ENCODE data around the gene AKR1E2. TPM values are rescaled to one million over a fixed set of nuclear protein-coding genes. Genes with fewer than 3 reads are reported as not detected.

The AKR1E2 gene
- total RNA-seq, 6 experiments from 2014 or later = 0.37 to 3.5 (median 1.6) TPM

DNA sequence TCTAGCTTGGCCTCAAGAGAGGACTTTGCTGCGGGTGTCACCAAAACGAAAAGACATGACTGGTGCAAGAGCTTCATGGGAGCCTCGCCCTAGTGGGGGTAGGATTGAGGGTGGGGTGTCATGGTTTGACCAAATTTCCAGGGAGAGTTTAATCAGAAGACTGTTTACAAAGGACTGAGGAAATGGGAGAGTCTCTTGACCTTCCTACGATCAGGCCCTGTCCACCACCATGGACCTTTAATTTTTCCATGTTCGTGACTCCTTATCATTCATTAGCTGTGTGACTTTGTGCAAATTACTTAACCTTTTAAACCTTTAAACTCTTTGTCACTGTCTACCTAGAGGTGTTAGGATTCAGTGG, 23.0 kb downstream of the AKR1E2 start:
- Histone ChIP-seq H3K4me3 (no peak overlapping the region), H3K27me3 (no peaks in the 10 kb centered on the region)
- WGBS (ENCODE audit: insufficient coverage, low coverage, low lambda C conversion rate, missing lambda C conversion rate) = 73% methylated on average over 5 of the region's 5 CpGs

DNA sequence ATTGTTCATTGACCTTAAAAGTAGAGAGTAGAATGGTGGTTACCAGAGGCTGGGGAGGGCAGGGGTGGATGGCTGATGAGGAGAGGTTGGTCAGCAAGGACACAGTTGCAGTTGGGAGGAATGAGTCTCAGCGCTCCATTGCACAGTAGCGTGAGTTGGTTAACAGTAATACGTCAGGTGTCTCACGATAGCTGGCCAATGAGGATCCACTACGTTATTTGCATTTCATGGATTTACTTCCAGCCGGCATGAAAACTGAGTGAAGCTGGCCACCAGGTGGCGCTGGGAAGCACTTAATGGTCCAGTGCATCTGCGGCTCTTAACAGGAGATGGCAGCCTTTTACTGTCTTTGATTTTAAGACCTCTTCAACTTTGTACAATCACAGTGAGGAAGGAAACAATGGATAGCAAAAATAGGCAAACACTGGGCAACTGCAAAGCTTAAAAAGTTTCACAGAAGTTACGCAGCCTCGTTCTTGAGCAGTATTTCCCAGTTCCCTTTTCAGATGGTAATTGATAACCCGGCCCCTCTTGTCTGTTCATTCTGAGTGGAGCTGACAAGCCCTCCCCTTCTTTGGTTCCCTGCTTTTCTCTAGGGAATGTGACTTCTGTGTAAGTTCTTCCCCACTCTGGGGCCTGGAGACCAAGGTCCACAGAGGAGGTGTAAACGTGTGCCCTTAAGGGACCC, 23.7 kb downstream of the AKR1E2 start:
- H3K9me3 ChIP-seq = no peaks in the 10 kb centered on the region
- intact Hi-C loops (cut with DNase I) = loop anchor here in 1 of 2 donors (10.0 kb wide), 1 partner anchor 445 kb away; no protein-coding TSS in a partner anchor
- H3K4me3 ChIP-seq = no peak overlapping the region
- ATAC-seq (peak; percentile 83 to 90 (median 86)), DNase-seq (peak; percentile 90 to 94 (median 91))
- H3K4me1 ChIP-seq = peaks cover 0 to 33% (median 13%) of the 10 kb centered on the region in 4 donors
- WGBS (ENCODE audit: insufficient coverage, low coverage, low lambda C conversion rate, missing lambda C conversion rate) = 0% methylated on average over 12 of the region's 12 CpGs
- H3K27me3 ChIP-seq = no peaks in the 10 kb centered on the region
- TF ChIP-seq POLR2A (IDR thresholded peaks at IDR 0.05) = peak; percentile 48
- TF ChIP-seq, protein P1, sequence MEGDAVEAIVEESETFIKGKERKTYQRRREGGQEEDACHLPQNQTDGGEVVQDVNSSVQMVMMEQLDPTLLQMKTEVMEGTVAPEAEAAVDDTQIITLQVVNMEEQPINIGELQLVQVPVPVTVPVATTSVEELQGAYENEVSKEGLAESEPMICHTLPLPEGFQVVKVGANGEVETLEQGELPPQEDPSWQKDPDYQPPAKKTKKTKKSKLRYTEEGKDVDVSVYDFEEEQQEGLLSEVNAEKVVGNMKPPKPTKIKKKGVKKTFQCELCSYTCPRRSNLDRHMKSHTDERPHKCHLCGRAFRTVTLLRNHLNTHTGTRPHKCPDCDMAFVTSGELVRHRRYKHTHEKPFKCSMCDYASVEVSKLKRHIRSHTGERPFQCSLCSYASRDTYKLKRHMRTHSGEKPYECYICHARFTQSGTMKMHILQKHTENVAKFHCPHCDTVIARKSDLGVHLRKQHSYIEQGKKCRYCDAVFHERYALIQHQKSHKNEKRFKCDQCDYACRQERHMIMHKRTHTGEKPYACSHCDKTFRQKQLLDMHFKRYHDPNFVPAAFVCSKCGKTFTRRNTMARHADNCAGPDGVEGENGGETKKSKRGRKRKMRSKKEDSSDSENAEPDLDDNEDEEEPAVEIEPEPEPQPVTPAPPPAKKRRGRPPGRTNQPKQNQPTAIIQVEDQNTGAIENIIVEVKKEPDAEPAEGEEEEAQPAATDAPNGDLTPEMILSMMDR (IDR thresholded peaks at IDR 0.05) = peak; percentile 99 to 100 (median 100)
- peak overlapping the region; percentile 52 to 92 (median 88) for H3K27ac ChIP-seq
- no peaks in the 10 kb centered on the region for H3K36me3 ChIP-seq

More for the DNA sequence above, 23.0 kb downstream of the AKR1E2 start:
- no peak for TF ChIP-seq POLR2A (IDR thresholded peaks at IDR 0.05)
- TF ChIP-seq, protein P1 (IDR thresholded peaks at IDR 0.05) = no peak
- Histone ChIP-seq H3K9me3 (no peaks in the 10 kb centered on the region), H3K27ac (no peak overlapping the region), H3K4me1 (peaks cover 0 to 33% (median 13%) of the 10 kb centered on the region in 4 donors), H3K36me3 (no peaks in the 10 kb centered on the region)
- intact Hi-C loops (cut with DNase I) = loop anchor here in 1 of 2 donors (10.0 kb wide), 1 partner anchor 446 kb away; no protein-coding TSS in a partner anchor
- no peak for ATAC-seq
- DNase-seq = no peak

DNA sequence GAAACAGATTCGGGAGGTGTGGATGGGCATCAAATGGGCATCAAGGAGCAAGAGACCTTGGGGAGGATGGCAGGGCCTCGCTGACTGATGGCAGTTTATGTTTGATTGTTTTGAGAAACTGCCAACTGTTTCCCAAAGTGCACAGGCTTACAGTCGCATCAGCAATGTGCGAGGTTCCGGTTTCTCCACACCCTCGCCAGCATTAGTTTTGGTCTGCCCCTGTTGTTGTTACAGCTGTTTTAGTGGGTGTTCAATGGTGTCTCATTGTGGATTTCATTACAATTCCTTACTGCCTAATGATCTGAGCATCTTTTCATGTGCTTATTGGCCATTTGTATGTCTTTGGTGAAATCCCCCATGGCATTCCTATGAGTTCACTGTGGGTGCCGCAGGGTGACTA, 24.4 kb downstream of the AKR1E2 start:
- intact Hi-C loops (cut with DNase I) = no loop called here
- ATAC-seq (peak; percentile 38 to 61 (median 50)), DNase-seq (peak in 1 of 3 donors; percentile 41)
- Histone ChIP-seq H3K9me3 (no peaks in the 10 kb centered on the region), H3K36me3 (no peaks in the 10 kb centered on the region), H3K27me3 (no peaks in the 10 kb centered on the region), H3K27ac (peak overlapping the region; percentile 52 to 92 (median 88)), H3K4me3 (no peak overlapping the region), H3K4me1 (peaks cover 0 to 33% (median 13%) of the 10 kb centered on the region in 4 donors)
- WGBS (ENCODE audit: insufficient coverage, low coverage, low lambda C conversion rate, missing lambda C conversion rate) = 42% methylated on average over 5 of the region's 7 CpGs
- TF ChIP-seq, protein P1 (IDR thresholded peaks at IDR 0.05) = no peak
- peak; percentile 18 for TF ChIP-seq POLR2A (IDR thresholded peaks at IDR 0.05)

DNA sequence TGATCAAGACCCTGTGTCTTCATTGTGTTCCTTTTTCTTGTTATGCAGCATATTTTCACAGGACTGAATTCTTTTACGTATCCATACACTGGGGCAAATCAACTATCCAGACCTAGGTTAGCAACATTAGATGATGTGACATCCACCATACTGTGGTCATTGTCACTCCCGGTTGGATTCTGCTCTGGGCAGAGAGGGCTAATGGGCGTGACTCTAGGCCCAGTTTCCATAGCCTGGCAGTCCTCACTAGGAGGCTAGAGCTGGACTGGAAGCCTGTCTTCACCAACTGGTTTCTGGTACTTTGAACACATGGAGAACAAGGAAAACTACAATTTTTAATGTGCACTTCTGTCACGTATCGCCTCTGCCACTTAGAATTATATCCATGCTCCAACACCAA, 25.2 kb downstream of the AKR1E2 start:
- H3K4me1 ChIP-seq = peaks cover 0 to 33% (median 13%) of the 10 kb centered on the region in 4 donors
- no peaks in the 10 kb centered on the region for H3K36me3 ChIP-seq
- no peaks in the 10 kb centered on the region for H3K9me3 ChIP-seq
- DNase-seq (no peak), ATAC-seq (no peak)
- H3K4me3 ChIP-seq = no peak overlapping the region
- no peak for TF ChIP-seq POLR2A (IDR thresholded peaks at IDR 0.05)
- TF ChIP-seq, protein P1 (IDR thresholded peaks at IDR 0.05) = no peak
- peak overlapping the region; percentile 52 to 92 (median 88) for H3K27ac ChIP-seq
- WGBS (ENCODE audit: insufficient coverage, low coverage, low lambda C conversion rate, missing lambda C conversion rate) = 78% methylated on average over 5 of the region's 5 CpGs
- intact Hi-C loops (cut with DNase I) = no loop called here
- no peaks in the 10 kb centered on the region for H3K27me3 ChIP-seq
